DMS79 (cell line): ENCODE data around the gene CCDC54.

Experiments used
- DNase-seq: peaks from one replicate; lab custom pipeline; 2025; lab: John Stamatoyannopoulos, UW

The CCDC54 gene

GRCh38 chr3:107392549-107393165 is 15.4 kb downstream of the CCDC54 start:
- DNase-seq, result no peak

- no peak for DNase-seq
These were observed 17.3 kb downstream of the CCDC54 start for GRCh38 chr3:107394502-107394901.

DNA sequence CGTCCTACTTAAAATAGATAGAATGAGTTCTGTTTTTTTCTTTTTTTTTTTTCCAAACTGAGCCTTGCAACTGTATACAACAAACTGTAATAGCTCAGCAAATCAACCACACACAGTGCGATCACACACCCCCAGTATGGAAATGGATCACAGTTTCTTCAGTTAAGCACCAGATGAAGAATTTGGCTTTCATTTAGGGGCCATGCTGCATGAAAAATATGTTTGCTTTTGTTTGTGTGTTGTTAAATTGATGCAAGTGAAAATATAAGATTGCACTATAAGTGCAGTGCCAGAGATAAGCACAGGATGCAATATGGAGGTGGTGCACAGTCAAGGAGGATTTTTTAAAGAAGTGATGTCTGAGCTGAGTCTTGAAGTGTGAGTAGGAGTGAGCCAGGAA is 17.8 kb downstream of the CCDC54 start:
- no peak for DNase-seq

GRCh38 chr3:107401301-107401700 is 24.1 kb downstream of the CCDC54 start:
- no peak for DNase-seq

- no peak for DNase-seq
These were observed 25.0 kb downstream of the CCDC54 start for GRCh38 chr3:107402214-107402613.

DNA sequence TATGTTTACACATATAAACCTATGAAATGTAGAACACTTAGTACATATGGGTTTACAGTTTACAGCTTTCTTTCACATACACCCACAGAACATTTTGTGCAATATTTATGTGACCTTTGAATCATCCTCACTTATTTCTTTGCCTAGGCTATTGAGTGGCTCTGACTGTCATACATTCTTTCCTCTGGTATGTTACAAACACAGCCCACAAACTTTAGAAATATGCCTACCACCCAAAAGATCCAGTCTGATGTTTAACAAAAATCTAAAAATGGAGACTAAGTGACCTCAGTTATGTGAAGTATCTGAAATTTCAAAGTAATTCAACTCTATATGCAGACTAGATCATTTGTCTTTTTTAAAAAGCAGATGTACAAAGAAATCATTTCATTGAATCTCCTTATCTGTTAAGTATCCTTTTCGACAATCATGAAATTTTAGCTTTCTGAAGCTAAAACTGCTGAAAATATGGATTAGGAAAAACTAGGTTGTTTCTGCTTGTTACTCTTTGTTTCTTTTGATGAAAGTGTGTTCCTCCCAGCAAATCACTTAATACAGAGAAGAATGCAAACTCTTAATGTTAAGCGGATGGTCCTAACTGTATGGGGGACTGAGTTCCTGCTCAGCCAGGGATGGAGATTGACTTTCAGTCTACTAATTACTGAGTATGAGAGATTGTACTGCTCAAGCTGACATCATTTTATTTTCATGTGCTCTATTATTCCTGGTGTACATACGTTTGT is 27.7 kb downstream of the CCDC54 start:
- DNase-seq, result no peak

DNA sequence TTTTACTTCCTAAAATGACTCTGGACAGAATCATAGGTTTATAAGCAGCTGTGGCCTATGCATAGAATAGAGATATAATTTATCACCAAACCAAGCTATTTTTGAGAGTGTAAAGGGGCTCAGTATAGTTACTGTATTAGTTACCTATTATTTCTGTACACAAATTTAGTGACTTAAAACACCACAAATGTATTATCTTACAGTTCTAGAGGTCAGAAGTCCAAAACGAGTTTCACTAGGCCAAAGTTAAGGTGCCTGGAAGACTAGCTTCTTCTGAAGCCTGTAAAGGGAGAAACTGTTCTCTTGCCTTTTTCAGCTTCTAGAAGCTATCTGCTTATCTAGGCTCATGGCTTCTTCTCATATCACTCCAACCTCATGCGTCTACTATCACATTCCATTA is 30.1 kb downstream of the CCDC54 start:
- no peak for DNase-seq

DNA sequence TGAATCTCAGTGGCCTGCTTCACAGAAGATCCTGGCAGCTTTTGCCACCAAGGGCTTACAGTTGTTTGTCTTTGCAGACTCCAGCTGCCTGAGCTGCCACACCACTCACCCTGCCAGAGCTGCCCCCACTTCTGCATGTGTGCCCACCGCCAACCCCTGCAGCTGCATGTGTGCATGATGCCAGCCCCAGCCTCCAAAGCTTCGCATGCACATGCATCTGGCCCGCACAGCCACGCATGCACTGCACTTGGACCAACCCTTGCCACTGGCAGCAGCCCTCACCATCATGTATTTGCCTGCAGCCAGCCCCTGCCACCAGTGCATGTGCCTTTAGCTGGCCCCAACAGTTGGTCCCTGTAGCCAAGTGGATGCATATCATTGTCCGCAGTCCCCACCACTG is 31.3 kb downstream of the CCDC54 start:
- no peak for DNase-seq

GRCh38 chr3:107409365-107409764 is 32.1 kb downstream of the CCDC54 start:
- no peak for DNase-seq

DNA sequence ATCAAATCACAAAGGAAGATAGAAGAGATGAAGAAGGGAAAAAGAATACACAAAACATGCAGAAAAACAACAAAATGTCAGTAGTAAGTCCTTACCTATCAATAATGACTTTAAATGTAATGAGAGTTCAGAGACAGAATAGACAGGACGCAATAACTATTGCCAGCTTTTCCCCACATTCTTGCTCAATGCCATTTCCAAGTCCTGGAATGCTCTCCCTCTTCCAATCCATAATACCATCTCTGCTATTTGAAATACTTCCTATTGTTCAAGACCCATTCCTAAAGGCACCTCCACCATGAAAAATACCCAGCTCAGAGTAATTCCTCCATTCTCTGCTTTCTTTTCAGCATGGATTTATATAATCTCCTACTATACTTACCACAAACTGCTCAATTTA is 33.4 kb downstream of the CCDC54 start:
- DNase-seq, result no peak

- DNase-seq, result no peak
These were observed 33.8 kb downstream of the CCDC54 start for GRCh38 chr3:107411056-107411455.

GRCh38 chr3:107411779-107412178 is 34.5 kb downstream of the CCDC54 start:
- DNase-seq, result no peak

GRCh38 chr3:107412376-107412775 is 35.1 kb downstream of the CCDC54 start:
- no peak for DNase-seq

GRCh38 chr3:107413264-107413663 is 36.0 kb downstream of the CCDC54 start:
- no peak for DNase-seq

DNA sequence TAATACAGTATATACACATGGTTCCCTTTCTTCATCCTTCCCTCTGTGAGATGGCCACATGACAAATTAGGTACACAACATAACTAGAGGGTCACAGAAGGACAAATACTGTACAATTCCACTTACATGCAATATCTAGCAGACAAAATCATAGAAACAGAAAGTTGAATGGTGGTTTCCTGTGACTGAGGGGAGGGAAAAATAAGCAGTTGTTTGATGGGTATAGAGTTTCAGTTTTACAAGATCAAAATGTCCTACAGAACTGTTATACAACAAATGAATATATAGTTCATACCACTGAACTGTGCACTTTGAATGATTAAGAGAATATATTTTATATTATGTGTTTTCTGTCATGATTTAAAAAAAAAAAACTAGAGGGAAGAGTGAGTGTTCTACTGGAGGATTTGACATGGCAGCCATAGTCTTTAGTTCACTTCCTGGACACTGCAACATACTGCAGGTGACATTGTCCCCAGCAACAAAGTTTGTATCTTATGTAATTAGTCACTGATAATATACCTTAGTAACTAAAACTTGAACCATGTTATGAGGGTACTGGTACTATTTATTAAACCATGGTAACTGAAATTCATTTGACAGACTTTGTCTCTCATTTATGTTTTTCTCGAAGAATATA is 37.2 kb downstream of the CCDC54 start:
- no peak for DNase-seq

GRCh38 chr3:107416138-107416537 is 38.9 kb downstream of the CCDC54 start:
- DNase-seq, result no peak

- DNase-seq, result no peak
These were observed 39.6 kb downstream of the CCDC54 start for GRCh38 chr3:107416886-107417285.

- no peak for DNase-seq
These were observed 44.0 kb downstream of the CCDC54 start for GRCh38 chr3:107421170-107421792.

- DNase-seq, result no peak
These were observed 44.6 kb downstream of the CCDC54 start for GRCh38 chr3:107421881-107422280.

- DNase-seq, result no peak
These were observed 47.8 kb downstream of the CCDC54 start for GRCh38 chr3:107425033-107425432.

DNA sequence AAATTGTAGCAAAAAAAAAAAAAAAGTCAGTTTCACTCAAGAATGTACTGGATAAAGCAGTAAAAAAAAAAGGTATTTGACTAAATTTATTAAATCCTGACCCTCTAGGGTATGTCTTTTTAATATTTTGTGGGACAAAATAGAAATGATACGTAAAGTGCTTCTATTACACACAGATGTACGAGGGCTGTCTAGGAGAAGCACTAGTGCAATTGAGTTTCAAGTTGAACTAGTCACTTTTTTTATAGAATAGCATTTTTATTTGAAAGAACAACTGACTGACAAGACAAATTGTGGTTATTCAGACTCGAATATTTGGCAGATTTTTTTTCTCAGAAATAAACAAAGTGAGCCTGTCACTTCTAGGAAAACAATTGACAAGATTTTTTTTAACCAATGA is 49.0 kb downstream of the CCDC54 start:
- no peak for DNase-seq
